GM12878 (cell line): Measurements from ENCODE around the gene CDH16. TPM values are rescaled to one million over a fixed set of nuclear protein-coding genes. Genes with fewer than 3 reads are reported as not detected.

Experiments used
- ATAC-seq: fragments of 200-7000 bp; cut with Tn5 transposase; 3 replicates; pipeline ENCODE4 v1.9.1; 2020; ENCODE audit warnings: mild to moderate bottlenecking, moderate library complexity
- BruUV-seq: library from RNA; stranded (reverse); fragments of 400-500 nt; replicated peaks from 2 replicates; lab custom pipeline; 2021; lab: Mats Ljungman, UMichigan
- CTCF ChIA-PET: fragments of 300-600 bp; sonication (Branson Sonifier 250); formaldehyde crosslinking; extraction: SDS; loops from one replicate; lab custom pipeline; 2021; ENCODE audit warnings: inconsistent platforms; lab: Yijun Ruan, JAX
- POLR2A ChIA-PET: fragments of 350-600 bp; formaldehyde crosslinking; extraction: SDS; loops from one replicate; lab custom pipeline; 2021; ENCODE audit warnings: inconsistent platforms; lab: Charles Lee
- RAD21 ChIA-PET: fragments of 300-600 bp; sonication (Branson Sonifier 250); formaldehyde crosslinking; loops from one replicate; lab custom pipeline; 2023; ENCODE audit warnings: antibody characterized with exemption; ENCODE audit not compliant: unreplicated experiment; lab: Charles Lee
- SMC1A ChIA-PET: fragments of 300-600 bp; sonication (Branson Sonifier 250); formaldehyde crosslinking; loops from one replicate; lab custom pipeline; 2023; ENCODE audit not compliant: unreplicated experiment, uncharacterized antibody; lab: Charles Lee
- DNase-seq: peaks from one replicate; pipeline ENCODE4 v3.0.0-alpha.2; 2011; ENCODE audit warnings: low read depth, low spot score
- FAIRE-seq: peaks from 3 replicates; lab custom pipeline; 2011; peaks lifted over from hg19 to GRCh38; lab: Jason Lieb, UNC
- H2AFZ ChIP-seq: 2 replicates; pipeline ENCODE4 v1.6.0; 2011; ENCODE audit warnings: low read depth, low read length, control low read depth; ENCODE audit not compliant: control insufficient read depth
- H3K27ac ChIP-seq: 2 replicates; pipeline ENCODE4 v1.5.1; 2011; ENCODE audit warnings: control low read depth; ENCODE audit not compliant: control insufficient read depth, insufficient read depth
- H3K27me3 ChIP-seq, 2 experiments: replicated peaks in 1 of 2; 2 replicates each; pipeline versions ENCODE4 v1.6.0 to v1.6.1; 2011; ENCODE audit warnings: low read length in 1 of 2; ENCODE audit not compliant: control insufficient read depth in 2 of 2, insufficient read depth in 2 of 2
- H3K36me3 ChIP-seq, 2 experiments: 2 replicates each; pipeline ENCODE4 v1.5.1; 2011; ENCODE audit warnings: low read length in 1 of 2; ENCODE audit not compliant: control insufficient read depth in 2 of 2, insufficient read depth in 2 of 2
- H3K4me1 ChIP-seq: 2 replicates; pipeline ENCODE4 v1.6.1; 2011; ENCODE audit warnings: mild to moderate bottlenecking, low read length, moderate library complexity, mixed read lengths; ENCODE audit not compliant: control insufficient read depth, insufficient read depth
- H3K4me2 ChIP-seq: 2 replicates; pipeline ENCODE4 v1.6.0; 2011; ENCODE audit warnings: control low read depth; ENCODE audit not compliant: control insufficient read depth, insufficient read depth
- H3K4me3 ChIP-seq: fragments of 200-600 bp; sonication (generic); 2 replicates; pipeline ENCODE4 v1.5.1; 2016
- H3K79me2 ChIP-seq: 2 replicates; pipeline ENCODE4 v1.6.0; 2011; ENCODE audit warnings: low read length; ENCODE audit not compliant: control insufficient read depth, insufficient read depth
- H3K9ac ChIP-seq: 2 replicates; pipeline ENCODE4 v1.8.0; 2011; ENCODE audit warnings: low read length, control low read depth, mixed read lengths; ENCODE audit not compliant: control insufficient read depth, insufficient read depth
- H3K9me3 ChIP-seq: replicated peaks from 3 replicates; pipeline ENCODE4 v1.5.1; 2011; ENCODE audit warnings: mild to moderate bottlenecking, low read length; ENCODE audit not compliant: control insufficient read depth, insufficient read depth
- H4K20me1 ChIP-seq: 2 replicates; pipeline ENCODE4 v1.6.0; 2011; ENCODE audit not compliant: control insufficient read depth, insufficient read depth
- CUX1 ChIP-seq: IDR thresholded peaks from 2 replicates; pipeline ENCODE4 v1.6.1; 2012; ENCODE audit warnings: improper control_type of control experiment, low read depth, low read length; ENCODE audit not compliant: insufficient replicate concordance
- IKZF1 ChIP-seq: fragments of 450-650 bp; conservative IDR thresholded peaks from 2 replicates; pipeline ENCODE4 v1.6.1; 2017; ENCODE audit warnings: antibody characterized with exemption, mild to moderate bottlenecking
- MEF2A ChIP-seq: IDR thresholded peaks from 2 replicates; pipeline ENCODE4 v1.6.1; 2011; ENCODE audit warnings: low read depth, mild to moderate bottlenecking, low read length, moderate library complexity; ENCODE audit not compliant: insufficient read depth
- MLLT1 ChIP-seq: fragments of 450-650 bp; IDR thresholded peaks from 2 replicates; pipeline ENCODE4 v1.6.1; 2016; ENCODE audit warnings: mild to moderate bottlenecking
- STAT3 ChIP-seq: IDR thresholded peaks from 2 replicates; pipeline ENCODE4 v1.6.1; 2011; ENCODE audit warnings: low read depth, low read length, improper control_type of control experiment
- WGBS: methylation state at CpG from one replicate; pipeline ENCODE4 v1.1.6; 2016; ENCODE audit warnings: low lambda C conversion rate; ENCODE audit not compliant: insufficient replicate concordance, insufficient coverage; ENCODE audit errors: missing lambda C conversion rate; 5-methylcytosine and 5-hydroxymethylcytosine counted together
- in situ Hi-C: fragments of 300-500 bp; cut with MboI; formaldehyde crosslinking; loops from 9 replicates; pipeline ENCODE4 v1.14.3; 2018; ENCODE audit warnings: mixed read lengths
- intact Hi-C: fragments of 100-400 bp; cut with micrococcal nuclease; formaldehyde crosslinking; loops from one replicate; pipeline ENCODE4 v1.14.2; 2022; ENCODE audit not compliant: unreplicated experiment
- polyA plus RNA-seq, 11 experiments: library from polyadenylated mRNA; depleted of rRNA in 4 of 11; unstranded in 6 of 11; stranded (reverse) in 5 of 11; fragments of >200 nt; fragmentation: Nextera tagmentation in 4 of 11; fragmentation: Illumina TruSeq in 1 of 11; extraction: Ambion mirVana in 4 of 11; extraction: Trizol in 1 of 11; gene quantifications; 1 replicate in 1 of 11; 2 replicates in 10 of 11; pipeline versions ENCODE4 v1.2.1 to v1.2.3, GENCODE V29; 2011 to 2016; ENCODE audit warnings: inconsistent platforms in 2 of 11, missing spikeins in 2 of 11, low read depth in 1 of 11
- total RNA-seq, 4 experiments: library from RNA; depleted of rRNA in 3 of 4; stranded (reverse); fragments of >200 nt in 3 of 4; fragmentation: Illumina TruSeq in 1 of 4; extraction: Trizol in 1 of 4; gene quantifications; 2 replicates each; pipeline versions ENCODE4 v1.2.1 to v1.2.3, GENCODE V29; 2013 to 2021

CDH16 gene
- total and polyA plus RNA-seq, 10 of the 15 experiments (the other 5 are each of a cell fraction or from before 2014, with no cell fraction given), result 0.05 TPM; not detected in 9

- no peak overlapping the region for H3K4me2 ChIP-seq
- H3K27me3 ChIP-seq, result no peaks in the 10 kb centered on the region
- FAIRE-seq, result no peak
- intact Hi-C loops, result no loop called here
- in situ Hi-C loops, result no loop called here
- TF ChIP-seq STAT3, result no peak
- no peak for TF ChIP-seq IKZF1
- no peak for TF ChIP-seq CUX1
- TF ChIP-seq MEF2A, result no peak
- TF ChIP-seq MLLT1, result no peak
- H2AFZ ChIP-seq, result no peak overlapping the region
- H3K9me3 ChIP-seq, result no peaks in the 10 kb centered on the region
- H3K36me3 ChIP-seq, result peaks cover 2 to 3% of the 10 kb centered on the region in 2 experiments
- no peak for DNase-seq
- H3K79me2 ChIP-seq, result no peaks in the 10 kb centered on the region
- ChIA-PET RAD21 (no interaction called here), POLR2A (no interaction called here), CTCF (interaction anchor here (1.0 kb wide), 1 partner anchor 57 kb away, joined by 3 read pairs; no protein-coding TSS in a partner anchor), SMC1A (no interaction called here)
- H4K20me1 ChIP-seq, result no peaks in the 10 kb centered on the region
- peaks cover 6% of the 10 kb centered on the region for H3K4me1 ChIP-seq
- no peak overlapping the region for H3K4me3 ChIP-seq
- H3K27ac ChIP-seq, result no peak overlapping the region
- 92% methylated on average over 5 of the region's 5 CpGs for WGBS
- H3K9ac ChIP-seq, result no peak overlapping the region
- no peak for ATAC-seq
- no TSS peak for BruUV-seq
Measured at GRCh38 chr16:66942981-66943380, 24.3 kb upstream of the CDH16 start.
